HG02884 (cell line): ENCODE results near the gene HES7.

ENCODE experiments used
- ATAC-seq: cut with Tn5 transposase; IDR thresholded peaks from one replicate; pipeline ENCODE4 v1.9.1; 2021; ENCODE audit warnings: mild to moderate bottlenecking, moderate library complexity; ENCODE audit not compliant: unreplicated experiment

Gene HES7

DNA sequence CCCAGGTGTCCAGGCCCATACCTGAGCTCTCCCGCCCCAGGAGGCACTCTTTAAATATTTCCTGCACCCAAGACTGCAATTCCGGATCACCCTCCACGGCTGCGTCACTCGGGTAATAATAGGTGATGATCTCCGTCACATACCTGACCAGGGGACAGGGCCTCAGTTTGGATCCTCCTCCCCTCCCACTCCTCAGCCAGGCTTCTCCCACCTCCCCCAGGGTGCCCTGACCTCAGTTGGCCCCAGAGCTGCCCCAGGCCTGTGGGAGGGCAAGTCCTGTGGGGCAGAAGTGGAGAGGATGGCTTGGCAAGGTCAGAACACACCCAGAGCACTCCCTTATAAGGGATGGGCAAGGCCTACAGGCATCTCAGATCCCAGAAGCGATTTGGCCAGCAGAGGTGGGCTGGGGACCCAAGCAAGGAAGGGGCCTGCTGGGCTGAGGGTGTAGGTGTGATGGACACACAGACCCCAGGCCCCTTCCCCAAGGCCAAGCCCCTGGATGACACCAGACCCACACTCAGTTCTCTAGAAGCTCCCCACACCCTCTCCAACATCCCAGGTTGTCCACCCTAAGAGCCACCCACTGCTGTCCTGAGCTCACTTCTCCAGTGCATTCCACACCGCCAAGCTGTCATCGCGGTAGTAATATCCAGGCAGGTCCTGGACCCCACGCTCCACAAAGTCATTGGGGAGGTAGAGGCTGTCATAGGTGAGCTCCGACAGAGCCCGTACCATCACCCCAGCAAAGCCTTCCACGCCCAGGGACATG is 48.1 kb downstream of the HES7 start:
- ATAC-seq = no peak

DNA sequence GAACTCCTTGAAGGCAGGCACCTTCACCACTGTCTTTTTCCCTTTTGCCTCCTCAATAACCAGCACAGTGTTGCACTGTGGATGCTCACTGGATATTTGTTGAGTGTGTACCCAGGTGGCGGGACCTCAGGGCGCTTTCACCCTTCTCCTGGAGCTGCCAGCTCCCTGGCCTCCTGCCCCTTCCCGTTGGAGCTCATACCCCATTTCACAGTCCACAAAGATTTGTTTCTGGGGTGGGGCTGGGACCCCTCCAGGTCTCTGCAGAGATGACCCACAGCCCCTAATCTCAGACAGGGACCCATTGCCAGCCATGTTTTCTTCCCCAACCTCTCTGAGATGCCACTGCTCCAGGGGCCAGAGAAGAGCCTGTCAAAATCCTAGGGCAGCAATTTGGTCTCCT is 48.8 kb downstream of the HES7 start:
- no peak for ATAC-seq

DNA sequence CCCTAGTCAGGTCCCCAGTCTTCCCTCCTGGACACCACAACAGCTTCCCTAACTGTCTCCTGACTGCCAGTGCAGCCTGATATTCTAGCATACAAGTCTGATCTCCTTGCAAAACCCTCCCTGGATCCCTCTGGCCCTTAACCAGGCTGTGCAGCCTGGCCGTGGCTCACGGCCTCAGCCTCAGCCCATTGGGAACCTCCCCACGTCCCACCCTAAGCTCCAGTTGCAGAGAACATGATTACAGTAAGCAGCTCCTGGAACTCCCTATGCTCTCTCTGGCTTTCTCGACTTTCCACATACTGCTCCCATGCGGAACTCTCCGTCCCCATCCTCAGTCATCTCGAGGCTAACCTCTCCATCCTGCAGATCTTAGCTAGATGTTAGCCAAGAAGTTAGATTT is 49.4 kb downstream of the HES7 start:
- no peak for ATAC-seq

DNA sequence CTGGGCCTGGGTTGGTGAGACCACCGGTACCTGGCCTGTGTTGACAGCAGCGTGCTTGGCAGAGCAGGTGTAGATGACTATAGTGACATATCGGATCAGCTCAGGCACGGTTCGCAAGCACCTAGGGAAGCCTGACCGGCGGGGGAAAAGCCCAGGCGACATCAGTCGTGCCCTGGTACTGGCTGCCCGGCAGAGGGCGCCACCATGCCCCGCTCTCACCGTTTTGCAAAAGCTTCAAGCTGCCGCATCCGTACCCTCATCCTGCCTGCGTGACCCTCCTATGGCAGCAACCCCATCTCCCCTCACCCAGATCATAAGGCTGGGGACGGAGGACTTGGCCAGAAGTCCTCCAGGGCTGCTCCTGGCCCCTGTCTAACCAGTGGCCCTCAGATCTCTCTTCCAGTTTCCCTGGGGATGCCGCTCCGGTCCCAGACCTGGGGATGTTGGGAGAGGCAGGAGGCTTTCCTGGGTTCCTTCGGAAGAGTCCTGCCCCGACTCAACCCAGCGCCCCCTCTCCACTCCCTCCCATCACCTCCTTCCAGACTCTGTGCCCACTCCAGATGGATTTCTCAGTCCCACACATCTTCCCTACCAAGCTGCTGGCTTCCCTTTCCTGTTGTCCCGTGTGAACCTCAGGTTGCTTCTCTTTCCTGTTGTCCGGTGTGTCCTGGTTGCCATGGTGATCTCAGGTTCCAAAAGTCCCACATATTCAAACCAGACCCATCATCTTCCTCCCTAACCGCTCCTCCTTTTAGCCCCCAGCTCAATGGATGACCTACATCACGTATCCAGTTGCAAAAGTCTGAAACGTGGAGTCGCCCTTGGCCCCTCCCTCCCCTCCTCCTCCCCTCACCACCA is 50.0 kb downstream of the HES7 start:
- no peak for ATAC-seq

DNA sequence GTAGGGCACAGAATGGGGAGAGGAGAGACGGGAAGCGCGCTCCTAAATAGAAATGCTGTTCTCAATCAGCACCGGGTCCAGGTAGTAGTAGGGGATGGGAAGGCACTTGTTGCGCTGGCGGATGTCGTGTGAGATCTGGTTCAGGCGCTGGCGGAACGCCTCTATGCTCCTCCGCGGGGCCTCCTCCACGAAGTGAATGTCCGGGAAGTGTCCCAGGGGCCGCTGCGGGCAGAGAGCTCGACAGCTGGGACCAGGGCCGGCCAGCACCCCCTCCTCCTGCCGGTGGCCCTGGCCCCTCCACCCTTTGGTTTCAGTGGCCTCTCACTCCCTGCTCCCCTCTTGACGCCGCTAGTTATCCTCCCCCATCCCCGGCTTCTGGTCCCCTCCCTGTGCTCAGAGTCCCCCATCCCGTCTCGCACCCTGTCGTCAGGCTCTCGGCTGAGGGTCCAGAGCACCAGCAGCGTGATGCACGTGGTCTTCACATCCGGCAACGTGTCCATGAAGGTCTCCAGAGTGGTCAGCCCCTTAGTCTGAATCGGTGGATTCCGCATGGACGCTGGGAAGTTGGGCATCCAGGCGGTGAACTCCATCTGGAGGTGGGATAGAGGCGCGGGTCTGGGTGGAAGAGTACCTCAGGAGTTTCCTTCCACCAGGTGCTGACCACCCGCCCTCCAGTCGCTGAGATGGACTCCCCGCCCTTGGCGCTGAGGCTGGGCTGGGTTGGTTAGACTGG is 51.0 kb downstream of the HES7 start:
- ATAC-seq = no peak

DNA sequence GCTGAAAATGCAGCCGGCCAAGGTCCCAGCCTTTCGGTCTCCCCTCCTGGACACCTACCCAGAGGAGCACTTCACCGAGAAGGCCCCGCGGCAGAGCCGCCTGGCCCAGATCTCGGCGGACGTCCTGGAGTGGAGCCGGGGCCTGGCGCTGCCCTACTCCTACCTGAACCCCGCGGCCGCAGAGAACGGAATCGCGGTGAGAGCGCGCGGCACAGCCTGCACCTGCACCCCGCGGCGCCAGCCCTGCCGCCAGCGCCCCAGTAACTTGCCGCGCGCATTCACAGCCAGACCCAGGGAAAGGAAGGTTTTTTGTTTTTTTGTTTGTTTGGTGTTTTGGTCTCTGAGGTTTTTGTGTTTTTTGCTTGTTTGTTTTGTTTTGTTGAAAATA is 51.6 kb downstream of the HES7 start:
- no peak for ATAC-seq

DNA sequence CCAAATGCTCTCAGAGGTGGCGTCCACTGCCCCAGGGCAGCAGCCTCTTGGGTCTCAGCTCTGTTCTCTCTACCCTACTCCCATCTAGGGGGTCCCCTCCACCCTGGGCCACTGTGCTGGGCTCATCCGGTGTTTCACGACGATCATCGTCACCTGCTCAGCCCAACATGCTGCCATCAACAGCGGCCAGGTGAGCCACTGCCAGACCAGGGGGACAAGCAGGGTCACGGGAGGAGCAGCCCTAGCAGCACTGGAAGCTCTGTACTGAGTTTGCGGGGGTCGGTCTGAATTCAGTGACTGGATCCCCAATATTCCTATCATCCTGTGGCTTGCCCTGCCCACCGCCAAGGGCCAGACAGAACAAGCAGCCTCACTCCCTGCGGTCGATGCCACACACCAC is 52.4 kb downstream of the HES7 start:
- no peak for ATAC-seq
